GM12878 (cell line): ENCODE data around the gene PPIE. TPM values are rescaled to one million over a fixed set of nuclear protein-coding genes. Genes with fewer than 3 reads are reported as not detected.

Source experiments
- CBX3 ChIP-seq: fragments of 200-600 bp; sonication (generic); IDR thresholded peaks from 2 replicates; pipeline ENCODE4 v1.6.1; 2016; ENCODE audit warnings: low read depth, borderline replicate concordance
- CHD1 ChIP-seq: IDR thresholded peaks from 2 replicates; pipeline ENCODE4 v1.6.1; 2012; ENCODE audit warnings: low read depth, low read length, improper control_type of control experiment
- CHD4 ChIP-seq: fragments of 200-600 bp; sonication (generic); IDR thresholded peaks from 2 replicates; pipeline ENCODE4 v1.6.1; 2016; ENCODE audit warnings: mild to moderate bottlenecking
- EP300 ChIP-seq, 2 experiments: fragments of 150-350 bp in 1 of 2; IDR thresholded peaks; 2 replicates each; pipeline ENCODE4 v1.6.1; 2011 to 2012; ENCODE audit warnings: low read depth in 2 of 2, low read length in 2 of 2, borderline replicate concordance in 1 of 2, improper control_type of control experiment in 1 of 2, inconsistent platforms in 1 of 2; ENCODE audit not compliant: control insufficient read depth in 1 of 2
- FOXK2 ChIP-seq: fragments of 450-650 bp; IDR thresholded peaks from 2 replicates; pipeline ENCODE4 v1.6.1; 2017; ENCODE audit warnings: mild to moderate bottlenecking, moderate library complexity
- HDAC2 ChIP-seq: fragments of 200-600 bp; sonication (generic); IDR thresholded peaks from 2 replicates; pipeline ENCODE4 v1.6.1; 2017
- HDGF ChIP-seq: fragments of 450-650 bp; IDR thresholded peaks from 2 replicates; pipeline ENCODE4 v1.6.1; 2016; ENCODE audit warnings: antibody characterized with exemption
- IKZF1 ChIP-seq: fragments of 450-650 bp; conservative IDR thresholded peaks from 2 replicates; pipeline ENCODE4 v1.6.1; 2017; ENCODE audit warnings: antibody characterized with exemption, mild to moderate bottlenecking
- LARP7 ChIP-seq: fragments of 450-650 bp; IDR thresholded peaks from 2 replicates; pipeline ENCODE4 v1.6.1; 2017; ENCODE audit warnings: mild to moderate bottlenecking
- MTA2 ChIP-seq: fragments of 450-650 bp; IDR thresholded peaks from 2 replicates; pipeline ENCODE4 v1.6.1; 2016; ENCODE audit warnings: low read depth, mild to moderate bottlenecking, moderate library complexity
- MYB ChIP-seq: fragments of 150-350 bp; IDR thresholded peaks from 2 replicates; pipeline ENCODE4 v1.6.1; 2014; ENCODE audit warnings: mild to moderate bottlenecking, low read depth, low read length, borderline replicate concordance
- NR2F1 ChIP-seq: fragments of 450-650 bp; conservative IDR thresholded peaks from 2 replicates; pipeline ENCODE4 v1.6.1; 2017; ENCODE audit warnings: mild to moderate bottlenecking
- PML ChIP-seq: IDR thresholded peaks from 2 replicates; pipeline ENCODE4 v1.6.1; 2012; ENCODE audit warnings: low read length, inconsistent platforms
- SIX5 ChIP-seq: IDR thresholded peaks from 2 replicates; pipeline ENCODE4 v1.6.1; 2011; ENCODE audit warnings: mild to moderate bottlenecking, low read depth, low read length, moderate library complexity; ENCODE audit not compliant: severe bottlenecking
- SMC3 ChIP-seq: IDR thresholded peaks from 2 replicates; pipeline ENCODE4 v1.6.1; 2011; ENCODE audit warnings: low read length, improper control_type of control experiment, borderline replicate concordance
- TBL1XR1 ChIP-seq: IDR thresholded peaks from 2 replicates; pipeline ENCODE4 v1.6.1; 2012; ENCODE audit warnings: low read depth, low read length, improper control_type of control experiment
- TCF12 ChIP-seq: IDR thresholded peaks from 2 replicates; pipeline ENCODE4 v1.6.1; 2011; ENCODE audit warnings: low read depth, mild to moderate bottlenecking, low read length
- ZNF217 ChIP-seq: fragments of 450-650 bp; IDR thresholded peaks from 2 replicates; pipeline ENCODE4 v1.6.1; 2017; ENCODE audit warnings: antibody characterized with exemption, mild to moderate bottlenecking
- polyA plus RNA-seq, 11 experiments: library from polyadenylated mRNA; depleted of rRNA in 4 of 11; unstranded in 6 of 11; stranded (reverse) in 5 of 11; fragments of >200 nt; fragmentation: Nextera tagmentation in 4 of 11; fragmentation: Illumina TruSeq in 1 of 11; extraction: Ambion mirVana in 4 of 11; extraction: Trizol in 1 of 11; gene quantifications; 1 replicate in 1 of 11; 2 replicates in 10 of 11; pipeline versions ENCODE4 v1.2.1 to v1.2.3, GENCODE V29; 2011 to 2016; ENCODE audit warnings: inconsistent platforms in 2 of 11, missing spikeins in 2 of 11, low read depth in 1 of 11
- total RNA-seq, 4 experiments: library from RNA; depleted of rRNA in 3 of 4; stranded (reverse); fragments of >200 nt in 3 of 4; fragmentation: Illumina TruSeq in 1 of 4; extraction: Trizol in 1 of 4; gene quantifications; 2 replicates each; pipeline versions ENCODE4 v1.2.1 to v1.2.3, GENCODE V29; 2013 to 2021
- TF ChIP-seq, protein P1 (sequence below): IDR thresholded peaks from 2 replicates; pipeline ENCODE4 v1.6.1; 2012; ENCODE audit warnings: low read depth, low read length, improper control_type of control experiment
- TF ChIP-seq, protein P2 (sequence below): fragments of 150-350 bp; IDR thresholded peaks from 2 replicates; pipeline ENCODE4 v1.6.1; 2016; ENCODE audit warnings: low read depth, low read length
- TF ChIP-seq, protein P3 (sequence below): fragments of 450-650 bp; conservative IDR thresholded peaks from 2 replicates; pipeline ENCODE4 v1.6.1; 2017; ENCODE audit warnings: mild to moderate bottlenecking, moderate library complexity
- TF ChIP-seq, protein P4 (sequence below): IDR thresholded peaks from 2 replicates; pipeline ENCODE4 v1.6.1; 2012; ENCODE audit warnings: low read depth, low read length, improper control_type of control experiment
- TF ChIP-seq, protein P5 (sequence below): IDR thresholded peaks from 2 replicates; pipeline ENCODE4 v1.6.1; 2012; ENCODE audit warnings: low read length, inconsistent platforms

The PPIE gene
- total and polyA plus RNA-seq, 10 of the 15 experiments (the other 5 are each of a cell fraction or from before 2014, with no cell fraction given), result 36.6 to 163 (median 70.1) TPM

DNA sequence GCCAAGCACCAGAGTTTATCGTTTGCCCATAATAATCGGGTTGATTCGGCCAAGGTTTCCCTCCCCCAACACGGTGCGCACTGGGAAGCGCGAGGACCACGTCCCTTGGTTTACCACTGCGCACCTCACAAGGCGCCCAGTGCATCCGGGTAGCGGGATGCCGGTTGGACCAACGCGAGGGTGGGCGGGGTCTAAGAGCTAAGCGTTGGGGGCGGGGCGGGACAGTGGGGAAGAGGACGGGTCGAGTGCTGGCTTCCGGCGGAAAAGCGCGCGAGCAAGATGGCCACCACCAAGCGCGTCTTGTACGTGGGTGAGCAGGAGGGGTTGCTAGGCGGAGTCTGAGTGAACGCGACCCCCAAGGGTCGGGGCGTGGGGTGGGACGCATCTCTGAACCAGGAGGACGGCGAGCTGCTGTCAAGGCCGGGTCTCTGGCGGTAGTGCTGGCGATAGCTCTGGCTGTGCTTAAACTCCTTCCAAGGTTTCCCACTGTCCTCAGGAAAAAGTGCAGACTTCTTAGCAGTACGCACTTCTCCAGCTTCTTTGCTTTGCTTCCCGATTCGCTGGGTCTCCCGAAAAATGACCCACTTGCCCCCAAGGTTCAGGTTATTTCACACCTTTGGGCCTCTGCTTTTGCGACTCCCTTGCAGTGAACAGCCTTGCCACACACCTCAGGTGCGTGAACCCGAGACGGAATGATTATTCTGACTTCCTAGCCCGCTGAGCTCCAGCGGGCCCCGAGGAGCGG is at the start of gene PPIE (continued):
- TF ChIP-seq CHD4, result no peak
- TF ChIP-seq SIX5, result no peak
- 0 out of 2 replicates have a peak, but pooled peaks have one; percentile 23 for TF ChIP-seq TBL1XR1
- TF ChIP-seq MYB, result no peak
- TF ChIP-seq, protein P1, sequence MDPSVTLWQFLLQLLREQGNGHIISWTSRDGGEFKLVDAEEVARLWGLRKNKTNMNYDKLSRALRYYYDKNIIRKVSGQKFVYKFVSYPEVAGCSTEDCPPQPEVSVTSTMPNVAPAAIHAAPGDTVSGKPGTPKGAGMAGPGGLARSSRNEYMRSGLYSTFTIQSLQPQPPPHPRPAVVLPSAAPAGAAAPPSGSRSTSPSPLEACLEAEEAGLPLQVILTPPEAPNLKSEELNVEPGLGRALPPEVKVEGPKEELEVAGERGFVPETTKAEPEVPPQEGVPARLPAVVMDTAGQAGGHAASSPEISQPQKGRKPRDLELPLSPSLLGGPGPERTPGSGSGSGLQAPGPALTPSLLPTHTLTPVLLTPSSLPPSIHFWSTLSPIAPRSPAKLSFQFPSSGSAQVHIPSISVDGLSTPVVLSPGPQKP, result 0 out of 2 replicates have a peak, but pooled peaks have one; percentile 48
- no peak for TF ChIP-seq CBX3
- TF ChIP-seq IKZF1, result peak; percentile 30; the same call in 1 of the 2 replicates
- TF ChIP-seq HDGF, result 0 out of 2 replicates have a peak, but pooled peaks have one; percentile 25
- TF ChIP-seq, protein P2, sequence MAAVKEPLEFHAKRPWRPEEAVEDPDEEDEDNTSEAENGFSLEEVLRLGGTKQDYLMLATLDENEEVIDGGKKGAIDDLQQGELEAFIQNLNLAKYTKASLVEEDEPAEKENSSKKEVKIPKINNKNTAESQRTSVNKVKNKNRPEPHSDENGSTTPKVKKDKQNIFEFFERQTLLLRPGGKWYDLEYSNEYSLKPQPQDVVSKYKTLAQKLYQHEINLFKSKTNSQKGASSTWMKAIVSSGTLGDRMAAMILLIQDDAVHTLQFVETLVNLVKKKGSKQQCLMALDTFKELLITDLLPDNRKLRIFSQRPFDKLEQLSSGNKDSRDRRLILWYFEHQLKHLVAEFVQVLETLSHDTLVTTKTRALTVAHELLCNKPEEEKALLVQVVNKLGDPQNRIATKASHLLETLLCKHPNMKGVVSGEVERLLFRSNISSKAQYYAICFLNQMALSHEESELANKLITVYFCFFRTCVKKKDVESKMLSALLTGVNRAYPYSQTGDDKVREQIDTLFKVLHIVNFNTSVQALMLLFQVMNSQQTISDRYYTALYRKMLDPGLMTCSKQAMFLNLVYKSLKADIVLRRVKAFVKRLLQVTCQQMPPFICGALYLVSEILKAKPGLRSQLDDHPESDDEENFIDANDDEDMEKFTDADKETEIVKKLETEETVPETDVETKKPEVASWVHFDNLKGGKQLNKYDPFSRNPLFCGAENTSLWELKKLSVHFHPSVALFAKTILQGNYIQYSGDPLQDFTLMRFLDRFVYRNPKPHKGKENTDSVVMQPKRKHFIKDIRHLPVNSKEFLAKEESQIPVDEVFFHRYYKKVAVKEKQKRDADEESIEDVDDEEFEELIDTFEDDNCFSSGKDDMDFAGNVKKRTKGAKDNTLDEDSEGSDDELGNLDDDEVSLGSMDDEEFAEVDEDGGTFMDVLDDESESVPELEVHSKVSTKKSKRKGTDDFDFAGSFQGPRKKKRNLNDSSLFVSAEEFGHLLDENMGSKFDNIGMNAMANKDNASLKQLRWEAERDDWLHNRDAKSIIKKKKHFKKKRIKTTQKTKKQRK, result no peak
- no peak for TF ChIP-seq PML
- TF ChIP-seq SMC3, result no peak
- no peak; the same call in 1 of the 2 replicates for TF ChIP-seq MTA2
- TF ChIP-seq, protein P3, sequence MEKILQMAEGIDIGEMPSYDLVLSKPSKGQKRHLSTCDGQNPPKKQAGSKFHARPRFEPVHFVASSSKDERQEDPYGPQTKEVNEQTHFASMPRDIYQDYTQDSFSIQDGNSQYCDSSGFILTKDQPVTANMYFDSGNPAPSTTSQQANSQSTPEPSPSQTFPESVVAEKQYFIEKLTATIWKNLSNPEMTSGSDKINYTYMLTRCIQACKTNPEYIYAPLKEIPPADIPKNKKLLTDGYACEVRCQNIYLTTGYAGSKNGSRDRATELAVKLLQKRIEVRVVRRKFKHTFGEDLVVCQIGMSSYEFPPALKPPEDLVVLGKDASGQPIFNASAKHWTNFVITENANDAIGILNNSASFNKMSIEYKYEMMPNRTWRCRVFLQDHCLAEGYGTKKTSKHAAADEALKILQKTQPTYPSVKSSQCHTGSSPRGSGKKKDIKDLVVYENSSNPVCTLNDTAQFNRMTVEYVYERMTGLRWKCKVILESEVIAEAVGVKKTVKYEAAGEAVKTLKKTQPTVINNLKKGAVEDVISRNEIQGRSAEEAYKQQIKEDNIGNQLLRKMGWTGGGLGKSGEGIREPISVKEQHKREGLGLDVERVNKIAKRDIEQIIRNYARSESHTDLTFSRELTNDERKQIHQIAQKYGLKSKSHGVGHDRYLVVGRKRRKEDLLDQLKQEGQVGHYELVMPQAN, result peak; percentile 66
- TF ChIP-seq LARP7, result no peak
- TF ChIP-seq CHD1, result no peak
- TF ChIP-seq ZNF217, result no peak
- no peak for TF ChIP-seq NR2F1
- no peak for TF ChIP-seq HDAC2
- TF ChIP-seq, protein P4, sequence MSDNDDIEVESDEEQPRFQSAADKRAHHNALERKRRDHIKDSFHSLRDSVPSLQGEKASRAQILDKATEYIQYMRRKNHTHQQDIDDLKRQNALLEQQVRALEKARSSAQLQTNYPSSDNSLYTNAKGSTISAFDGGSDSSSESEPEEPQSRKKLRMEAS, result peak; percentile 74
- TF ChIP-seq, protein P5, sequence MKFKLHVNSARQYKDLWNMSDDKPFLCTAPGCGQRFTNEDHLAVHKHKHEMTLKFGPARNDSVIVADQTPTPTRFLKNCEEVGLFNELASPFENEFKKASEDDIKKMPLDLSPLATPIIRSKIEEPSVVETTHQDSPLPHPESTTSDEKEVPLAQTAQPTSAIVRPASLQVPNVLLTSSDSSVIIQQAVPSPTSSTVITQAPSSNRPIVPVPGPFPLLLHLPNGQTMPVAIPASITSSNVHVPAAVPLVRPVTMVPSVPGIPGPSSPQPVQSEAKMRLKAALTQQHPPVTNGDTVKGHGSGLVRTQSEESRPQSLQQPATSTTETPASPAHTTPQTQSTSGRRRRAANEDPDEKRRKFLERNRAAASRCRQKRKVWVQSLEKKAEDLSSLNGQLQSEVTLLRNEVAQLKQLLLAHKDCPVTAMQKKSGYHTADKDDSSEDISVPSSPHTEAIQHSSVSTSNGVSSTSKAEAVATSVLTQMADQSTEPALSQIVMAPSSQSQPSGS, result no peak
- TF ChIP-seq EP300 (IDR thresholded peaks at IDR 0.05; ENCODE audit: borderline replicate concordance in 1 of 2, control insufficient read depth in 1 of 2, low read depth in 2 of 2, low read length in 2 of 2), result no peak
- no peak for TF ChIP-seq FOXK2
- TF ChIP-seq TCF12, result no peak; the same call in 1 of the 2 replicates
